ENCODE results near the gene PRDM8. TPM values are rescaled to one million over a fixed set of nuclear protein-coding genes. Genes with fewer than 3 reads are reported as not detected.

PRDM8 gene
- total and polyA plus RNA-seq, 2 donors (not counting 1 experiment from before 2014, with no cell fraction given) = 20.0 to 35.6 TPM

- peak; percentile 90 for DNase-seq
- ATAC-seq (ENCODE audit: low read depth) = peak; percentile 60
- Histone ChIP-seq H3K4me3 (ENCODE audit: control extremely low read depth in 1 of 5, extremely low read depth in 1 of 5, insufficient read depth in 1 of 5, low read depth in 2 of 5, low read length in 4 of 5) (peak overlapping the region; percentile 41 to 82 (median 77)), H2AFZ (ENCODE audit: insufficient read depth, low read depth, low read length, poor library complexity, severe bottlenecking) (peak overlapping the region; percentile 83), H3K4me2 (replicated peaks; ENCODE audit: low read depth, low read length, poor library complexity, severe bottlenecking) (peak overlapping the region; percentile 92), H3K36me3 (replicated peaks in 1 of 2; ENCODE audit: control extremely low read depth in 1 of 2, control insufficient read depth in 1 of 2, extremely low read depth in 1 of 2, insufficient read depth in 2 of 2, low read length in 1 of 2) (no peaks in the 10 kb centered on the region), H3K9me3 (ENCODE audit: control extremely low read depth in 1 of 3, control insufficient read depth in 2 of 3, insufficient read depth in 1 of 3, low read length in 2 of 3) (no peaks in the 10 kb centered on the region), H3K9ac (ENCODE audit: low read length) (peak overlapping the region; percentile 73), H4K20me1 (ENCODE audit: control insufficient read depth, insufficient read depth, low read length, poor library complexity, severe bottlenecking) (no peaks in the 10 kb centered on the region), H3K4me1 (ENCODE audit: control insufficient read depth in 2 of 2, insufficient read depth in 2 of 2, low read length in 2 of 2) (peaks cover 17 to 24% of the 10 kb centered on the region in 2 donors), H3K79me2 (ENCODE audit: control insufficient read depth, insufficient read depth, low read length) (no peaks in the 10 kb centered on the region), H3K27me3 (replicated peaks in 1 of 4; ENCODE audit: control extremely low read depth in 1 of 4, control insufficient read depth in 3 of 4, insufficient read depth in 4 of 4, low read length in 3 of 4) (peaks cover 0 to 21% (median under 1%) of the 10 kb centered on the region in 4 experiments), H3K27ac (ENCODE audit: low read length in 2 of 2) (peak overlapping the region; percentile 53 to 82)
- intact Hi-C loops (cut with micrococcal nuclease) = loop anchor here (1.0 to 2.0 kb wide), 5 partner anchors 18 to 1263 kb away; partner anchors contain the start of genes ANTXR2 and PAQR3
- CTCF ChIA-PET = interaction anchor here (0.8 to 10.2 kb wide), 21 partner anchors 9 to 1263 kb away, joined by 3 to 195 read pairs (median 7); partner anchors contain the start of genes ANTXR2, BMP3 and PAQR3
- TF ChIP-seq CTCF (IDR thresholded peaks at IDR 0.05) = peak; percentile 86
- TF ChIP-seq EZH2 (IDR thresholded peaks at IDR 0.05; ENCODE audit: borderline replicate concordance, insufficient read depth, low read depth, low read length, poor library complexity, severe bottlenecking) = no peak
- POLR2A ChIA-PET = interaction anchor here (0.5 to 1.9 kb wide), 10 partner anchors 13 to 320 kb away, joined by 3 to 19 read pairs (median 4); partner anchors contain the start of gene ANTXR2
- Mint-ChIP-seq H3K4me1 (peaks cover 24% of the 10 kb centered on the region), H3K4me3 (peak overlapping the region; percentile 89), H3K27ac (peak overlapping the region; percentile 91), H3K27me3 (peaks cover 8% of the 10 kb centered on the region), H3K9me3 (ENCODE audit: insufficient read depth) (no peaks in the 10 kb centered on the region)
- under 1% methylated on average over 58 of the region's 58 CpGs for WGBS (ENCODE audit: insufficient coverage)
Observed at GRCh38 chr4:80202190-80202711, 4.9 kb downstream of the PRDM8 start.
